Glomerular endothelial cell (primary cell): ENCODE results near the gene HAPLN2. TPM values are rescaled to one million over a fixed set of nuclear protein-coding genes. Genes with fewer than 3 reads are reported as not detected.
"Not testable (repeated sequence)": the region's sequence is repeated elsewhere in the genome, so short reads cannot be mapped to it uniquely, and the experiment has no call there.

Experiments used
- DNase-seq: peaks from one replicate; pipeline ENCODE4 v3.0.0-alpha.2; 2011; ENCODE audit warnings: low read depth, low spot score; ENCODE audit errors: extremely low read depth
- total RNA-seq: library from RNA; depleted of rRNA; stranded (reverse); fragments of >200 nt; gene quantifications from 2 replicates; pipeline ENCODE4 v1.2.3, GENCODE V29; 2015

HAPLN2 gene
- total RNA-seq, 1 donor from 2014 or later = not detected

GRCh38 chr1:156616463-156616862 lies 2.8 kb upstream of the HAPLN2 start:
- no peak for DNase-seq

GRCh38 chr1:156619582-156619955 lies 354 bp downstream of the HAPLN2 start:
- no peak for DNase-seq

- DNase-seq = no peak
Measured at GRCh38 chr1:156622581-156623297, 3.5 kb downstream of the HAPLN2 start.

GRCh38 chr1:156623946-156624813 lies 5.0 kb downstream of the HAPLN2 start:
- no peak for DNase-seq

GRCh38 chr1:156624814-156625435 lies 5.7 kb downstream of the HAPLN2 start:
- no peak for DNase-seq

- no peak for DNase-seq
Measured at GRCh38 chr1:156625436-156626078, 6.3 kb downstream of the HAPLN2 start.

GRCh38 chr1:156626079-156626438 lies 6.8 kb downstream of the HAPLN2 start:
- DNase-seq = no peak

GRCh38 chr1:156627313-156627880 lies 8.2 kb downstream of the HAPLN2 start:
- no peak for DNase-seq

- DNase-seq = no peak
Measured at GRCh38 chr1:156629823-156630449, 10.7 kb downstream of the HAPLN2 start.

GRCh38 chr1:156631152-156631551 lies 11.9 kb downstream of the HAPLN2 start:
- DNase-seq = not testable (repeated sequence)

- no peak for DNase-seq
Measured at GRCh38 chr1:156632355-156632754, 13.1 kb downstream of the HAPLN2 start.

- DNase-seq = no peak
Measured at GRCh38 chr1:156638189-156638985, 19.2 kb downstream of the HAPLN2 start.

GRCh38 chr1:156639601-156640101 lies 20.4 kb downstream of the HAPLN2 start:
- no peak for DNase-seq

- DNase-seq = no peak
Measured at GRCh38 chr1:156640842-156641706, 21.9 kb downstream of the HAPLN2 start.

- no peak for DNase-seq
Measured at GRCh38 chr1:156641761-156642264, 22.6 kb downstream of the HAPLN2 start, which contains the start of gene BCAN. TSS of gene BCAN (plus strand) at chr1:156642117. CDS start at chr1:156646055, 3,938 bp downstream.

GRCh38 chr1:156642265-156643048 lies 23.2 kb downstream of the HAPLN2 start:
- no peak for DNase-seq

GRCh38 chr1:156643049-156643777 lies 24.0 kb downstream of the HAPLN2 start:
- no peak for DNase-seq
